Measurements from ENCODE around the gene HAP1.

DNA sequence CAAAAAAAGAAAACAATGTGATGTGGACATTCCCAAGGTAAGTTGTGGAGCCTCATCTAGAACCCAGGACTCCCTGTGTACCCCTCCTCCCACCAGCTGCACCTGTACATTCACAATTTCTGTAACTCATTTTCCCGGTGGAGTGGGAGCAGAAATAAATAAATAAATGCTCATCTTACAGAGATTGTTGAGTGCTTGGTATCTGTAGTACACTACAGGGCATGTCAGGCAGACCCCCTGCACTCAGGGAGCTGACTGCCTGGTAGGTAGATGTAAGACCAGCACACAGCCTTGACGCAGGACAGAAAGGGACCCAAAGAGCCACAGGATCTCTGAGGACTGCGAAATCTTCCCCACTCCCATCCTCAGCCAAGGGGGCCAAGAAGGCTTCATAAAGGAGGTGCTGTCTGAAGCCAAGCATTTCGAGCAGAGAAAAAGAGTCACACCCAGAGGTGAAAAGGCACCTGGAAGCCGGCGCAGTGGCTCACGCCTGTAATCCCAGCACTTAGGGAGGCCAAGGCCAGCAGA, 39.2 kb downstream of the HAP1 start:
- TF ChIP-seq, protein P1, sequence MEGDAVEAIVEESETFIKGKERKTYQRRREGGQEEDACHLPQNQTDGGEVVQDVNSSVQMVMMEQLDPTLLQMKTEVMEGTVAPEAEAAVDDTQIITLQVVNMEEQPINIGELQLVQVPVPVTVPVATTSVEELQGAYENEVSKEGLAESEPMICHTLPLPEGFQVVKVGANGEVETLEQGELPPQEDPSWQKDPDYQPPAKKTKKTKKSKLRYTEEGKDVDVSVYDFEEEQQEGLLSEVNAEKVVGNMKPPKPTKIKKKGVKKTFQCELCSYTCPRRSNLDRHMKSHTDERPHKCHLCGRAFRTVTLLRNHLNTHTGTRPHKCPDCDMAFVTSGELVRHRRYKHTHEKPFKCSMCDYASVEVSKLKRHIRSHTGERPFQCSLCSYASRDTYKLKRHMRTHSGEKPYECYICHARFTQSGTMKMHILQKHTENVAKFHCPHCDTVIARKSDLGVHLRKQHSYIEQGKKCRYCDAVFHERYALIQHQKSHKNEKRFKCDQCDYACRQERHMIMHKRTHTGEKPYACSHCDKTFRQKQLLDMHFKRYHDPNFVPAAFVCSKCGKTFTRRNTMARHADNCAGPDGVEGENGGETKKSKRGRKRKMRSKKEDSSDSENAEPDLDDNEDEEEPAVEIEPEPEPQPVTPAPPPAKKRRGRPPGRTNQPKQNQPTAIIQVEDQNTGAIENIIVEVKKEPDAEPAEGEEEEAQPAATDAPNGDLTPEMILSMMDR (IDR thresholded peaks at IDR 0.05; ENCODE audit: low read depth, low read length): no peak
- TF ChIP-seq POLR2A (IDR thresholded peaks at IDR 0.05; ENCODE audit: extremely low read depth, insufficient read length): no peak

Data from NB4 (cell line).